Hepatocyte (in vitro differentiated cells): ENCODE results near the gene HIBCH.

Experiments used
- CTCF ChIP-seq: fragments of 200-600 bp; sonication (generic); IDR thresholded peaks from 2 replicates; pipeline ENCODE4 v1.5.1; 2016; ENCODE audit warnings: antibody characterized with exemption, mild to moderate bottlenecking; ENCODE audit not compliant: poor library complexity
- EZH2 ChIP-seq: fragments of 200-600 bp; sonication (generic); IDR thresholded peaks from 2 replicates; pipeline ENCODE4 v1.6.1; 2016; ENCODE audit warnings: antibody characterized with exemption, mild to moderate bottlenecking, borderline replicate concordance

DNA sequence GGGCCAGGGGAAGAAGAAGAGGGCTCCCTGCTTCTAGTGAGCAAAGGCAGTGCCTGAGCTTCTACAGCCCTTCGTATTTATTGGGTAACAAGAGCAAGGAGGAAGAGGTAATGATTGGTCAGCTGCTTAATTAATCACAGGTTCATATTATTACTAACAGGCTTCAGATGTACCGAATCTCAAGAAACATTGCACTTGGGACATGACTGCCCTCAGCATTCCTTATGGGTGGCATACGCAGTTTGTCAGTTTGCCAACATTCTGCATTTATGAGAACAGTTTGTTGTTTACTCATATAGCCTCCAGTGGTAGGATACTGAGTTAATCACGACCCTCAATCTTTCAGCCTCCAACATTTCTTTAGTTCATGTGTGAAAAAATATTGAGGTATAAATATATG is 84.5 kb downstream of the HIBCH start:
- TF ChIP-seq CTCF (no peak), EZH2 (no peak)
